GM12892 (cell line): ENCODE results near the gene INTS15.

Source experiments
- DNase-seq: peaks from one replicate; pipeline ENCODE4 v3.0.0; 2011; ENCODE audit not compliant: insufficient read length
- FAIRE-seq: peaks from 2 replicates; lab custom pipeline; 2011; peaks lifted over from hg19 to GRCh38; lab: Jason Lieb, UNC
- POLR2A ChIP-seq: IDR thresholded peaks from 2 replicates; pipeline ENCODE4 v1.6.1; 2011; ENCODE audit warnings: low read depth, low read length, control low read depth
- POLR2AphosphoS5 ChIP-seq: IDR thresholded peaks from 2 replicates; pipeline ENCODE4 v1.6.1; 2011; ENCODE audit warnings: low read depth, low read length, control low read depth
- TAF1 ChIP-seq: IDR thresholded peaks from 2 replicates; pipeline ENCODE4 v1.6.1; 2011; ENCODE audit warnings: low read depth, mild to moderate bottlenecking, control low read depth, low read length, borderline replicate concordance

The INTS15 gene

DNA sequence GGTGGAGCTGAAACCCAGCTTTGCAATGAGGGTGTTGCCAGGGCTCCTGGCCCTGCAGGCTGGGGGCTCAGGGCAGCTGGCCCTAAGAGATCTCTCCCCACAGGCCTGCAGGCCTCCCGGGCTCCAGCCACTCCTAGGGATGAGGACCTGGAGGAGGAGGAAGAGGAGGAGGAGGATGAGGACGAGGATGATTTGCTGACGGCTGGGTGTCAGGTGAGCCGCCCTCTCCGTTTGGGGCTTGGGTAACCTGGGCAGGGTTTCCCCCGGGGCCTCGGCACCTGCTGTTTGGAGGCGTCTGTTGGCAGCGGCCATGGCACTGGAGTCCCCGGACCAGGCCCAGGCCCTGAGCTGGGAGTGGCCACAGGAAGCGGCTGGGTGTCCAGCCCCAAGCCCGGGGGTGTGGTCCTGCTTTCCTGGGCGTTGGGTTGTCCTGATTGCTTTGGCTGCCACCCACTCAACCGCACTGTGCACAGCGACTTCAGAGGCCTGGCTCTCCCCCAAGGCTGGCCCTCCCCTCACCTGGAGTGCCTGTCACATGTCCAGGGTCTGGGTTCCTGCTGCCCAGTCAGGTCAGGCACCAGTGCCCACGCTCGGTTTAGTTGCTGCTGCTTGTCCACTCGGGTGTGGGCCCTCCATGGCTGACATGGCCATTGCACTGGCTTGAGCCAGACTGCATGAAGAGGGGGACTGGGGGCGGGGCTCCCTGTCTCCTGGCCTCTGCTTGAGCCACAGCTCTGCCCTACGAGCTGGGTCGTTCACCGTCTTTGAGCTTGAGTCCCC lies 53.2 kb downstream of the INTS15 start:
- DNase-seq: no peak
- no peak for TF ChIP-seq POLR2A
- no peak for TF ChIP-seq TAF1
- no peak for TF ChIP-seq POLR2AphosphoS5
- FAIRE-seq: no peak

DNA sequence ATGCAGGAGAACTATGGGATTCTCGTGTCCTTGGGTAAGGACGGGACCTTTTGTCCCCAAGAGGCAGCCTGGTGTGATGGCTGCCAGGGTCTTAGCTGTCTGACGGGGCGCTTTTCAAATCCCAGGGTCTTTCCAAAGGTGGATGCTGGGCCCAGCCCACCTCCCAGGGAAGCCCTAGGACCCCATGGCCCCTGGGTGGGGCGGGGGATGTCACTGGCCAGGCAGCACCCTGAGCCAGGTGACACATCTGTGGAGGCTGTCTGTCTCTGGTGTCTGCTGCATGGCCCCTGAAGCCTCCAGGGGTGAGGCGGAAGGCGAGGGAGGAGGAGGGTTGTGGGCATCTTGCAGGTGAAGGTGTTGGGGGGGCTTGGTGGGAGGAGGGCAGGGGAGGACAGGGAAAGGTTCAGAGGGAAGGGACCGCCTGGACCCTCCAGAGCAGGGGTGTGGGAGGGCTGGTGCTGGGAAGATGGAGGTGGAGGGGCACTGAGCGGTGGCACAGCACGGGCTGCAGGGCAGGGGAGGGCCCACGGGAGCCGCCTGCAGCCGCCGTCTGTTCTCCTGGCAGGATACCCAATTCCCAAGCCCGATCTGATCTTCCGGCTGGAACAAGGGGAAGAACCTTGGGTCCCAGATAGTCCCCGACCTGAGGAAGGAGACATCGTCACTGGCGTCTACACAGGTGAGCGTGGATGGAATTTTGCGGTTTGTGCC lies 54.2 kb downstream of the INTS15 start:
- FAIRE-seq (no peak), DNase-seq (no peak)
- no peak for TF ChIP-seq POLR2AphosphoS5
- no peak for TF ChIP-seq POLR2A
- no peak for TF ChIP-seq TAF1

DNA sequence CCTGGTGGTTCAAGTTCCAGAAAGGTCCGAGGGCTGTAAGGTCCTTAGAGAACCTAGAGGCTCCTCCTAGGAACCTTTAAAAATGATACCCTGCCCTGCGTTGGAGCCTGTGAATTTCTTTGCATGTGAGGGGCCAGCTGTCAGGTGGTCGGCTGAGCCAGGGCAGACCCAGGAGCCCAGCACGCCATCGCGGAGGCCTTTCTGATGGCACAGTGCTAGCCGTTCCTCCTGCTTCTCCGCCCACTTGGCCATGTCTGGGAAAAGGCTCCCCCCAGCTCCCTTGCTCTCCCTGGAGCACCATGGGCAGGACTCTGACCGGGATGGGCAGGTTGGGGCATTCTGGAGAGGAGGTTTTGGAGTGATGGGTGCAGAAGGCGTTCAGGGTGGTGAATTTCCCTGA lies 54.9 kb downstream of the INTS15 start:
- DNase-seq: no peak
- FAIRE-seq: no peak
- TF ChIP-seq TAF1 (no peak), POLR2A (no peak), POLR2AphosphoS5 (no peak)

DNA sequence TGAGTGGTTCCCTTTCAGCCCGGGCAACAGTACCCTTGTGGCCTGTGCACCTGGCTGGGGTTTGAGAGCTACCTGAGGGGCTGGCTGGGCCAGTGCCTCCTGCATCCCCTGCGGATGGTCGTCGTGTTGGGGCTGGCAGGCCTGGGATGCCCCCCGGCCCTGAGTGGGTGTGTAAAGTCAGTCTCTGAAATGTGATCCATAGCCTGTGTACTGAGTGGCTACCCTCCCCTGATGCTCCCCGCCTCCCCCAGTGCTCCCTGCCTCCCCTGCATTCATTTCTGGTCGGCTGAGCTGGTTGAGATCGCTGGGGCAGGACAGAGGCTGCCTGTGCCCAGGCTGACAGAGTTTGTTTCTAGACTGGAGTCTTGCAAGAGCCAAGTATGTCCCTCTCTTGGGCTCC lies 56.6 kb downstream of the INTS15 start:
- no peak for FAIRE-seq
- TF ChIP-seq TAF1: no peak
- TF ChIP-seq POLR2A: no peak
- TF ChIP-seq POLR2AphosphoS5: no peak

DNA sequence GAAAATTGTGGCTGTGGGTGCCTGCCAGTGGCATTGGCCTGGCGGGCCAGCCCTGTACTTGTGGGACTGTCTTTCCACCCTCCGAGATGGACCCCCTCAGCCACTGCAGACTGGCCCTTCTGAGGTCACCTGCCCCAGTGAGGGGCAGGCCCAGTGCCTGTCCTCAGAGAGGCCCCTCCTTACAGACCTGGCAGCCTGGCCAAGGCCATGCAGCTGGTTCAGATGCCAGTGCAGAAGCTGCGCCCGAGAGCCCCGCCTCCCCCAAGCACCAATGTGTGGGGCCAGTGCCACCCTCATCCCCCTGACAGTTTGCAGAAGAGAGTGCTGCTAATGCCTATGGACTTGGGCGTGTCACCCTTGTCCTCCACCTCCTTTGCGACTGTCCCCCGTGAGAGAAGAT lies 57.3 kb downstream of the INTS15 start:
- DNase-seq (no peak), FAIRE-seq (no peak)
- TF ChIP-seq TAF1: no peak
- no peak for TF ChIP-seq POLR2A
- TF ChIP-seq POLR2AphosphoS5: no peak

More for the DNA sequence above, 56.6 kb downstream of the INTS15 start:
- DNase-seq: no peak

DNA sequence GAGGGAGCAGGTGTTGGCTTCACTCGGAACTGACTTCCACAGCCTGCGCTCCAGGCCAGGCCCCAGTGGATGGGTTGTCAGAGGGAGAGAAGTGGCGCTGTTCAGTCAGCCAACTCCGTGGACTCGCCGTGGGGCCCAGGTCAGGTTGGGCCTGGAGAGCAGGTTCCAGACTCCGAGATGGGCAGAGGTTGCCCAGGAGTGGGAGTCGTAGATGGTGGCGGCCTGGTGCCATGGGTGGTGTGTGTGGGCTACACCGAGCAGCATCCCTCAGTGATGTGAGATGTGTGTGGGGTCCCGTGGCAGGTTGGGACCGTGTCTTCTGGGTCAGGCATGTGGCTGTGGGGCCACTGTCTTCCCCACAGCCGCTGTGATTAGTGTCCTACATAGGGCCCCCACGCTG lies 57.7 kb downstream of the INTS15 start:
- no peak for FAIRE-seq
- TF ChIP-seq POLR2AphosphoS5: no peak
- TF ChIP-seq POLR2A: no peak
- TF ChIP-seq TAF1: no peak
- DNase-seq: no peak

DNA sequence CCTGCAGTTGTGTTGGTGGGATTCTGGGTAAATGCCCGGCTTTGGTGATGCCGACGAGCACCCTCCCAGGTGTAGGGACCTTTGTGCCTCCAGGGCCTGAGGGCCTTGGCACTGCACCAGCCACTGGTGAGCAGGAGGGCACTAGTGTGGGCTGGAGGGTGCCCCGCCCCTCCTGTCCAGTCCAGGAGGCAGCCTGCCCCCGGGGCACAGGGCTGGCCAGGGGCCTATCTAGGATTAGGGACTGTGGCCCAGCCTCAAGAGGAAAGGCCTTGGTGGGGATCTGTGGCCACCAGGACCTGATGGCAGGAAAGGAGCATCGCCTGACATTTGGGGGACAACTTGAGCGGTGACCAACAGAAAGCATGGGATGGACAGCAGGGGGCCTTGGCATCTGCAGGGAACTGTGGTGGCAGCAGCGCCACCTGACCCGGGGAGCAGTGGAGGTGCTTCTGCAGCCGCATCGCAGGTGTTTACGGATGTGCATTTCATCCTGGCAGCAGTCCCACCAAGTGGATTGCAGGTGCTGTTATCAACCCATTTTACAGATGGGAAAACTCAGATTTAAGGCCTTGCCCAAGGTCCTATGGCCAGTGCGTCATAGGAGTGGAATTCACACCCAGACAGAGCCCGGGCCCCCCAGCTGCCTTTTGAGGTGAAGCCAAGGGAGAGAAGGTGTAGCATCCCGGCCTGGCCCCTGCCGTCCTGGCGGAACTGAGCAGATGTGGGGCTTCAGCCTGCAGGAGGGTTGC lies 58.4 kb downstream of the INTS15 start:
- TF ChIP-seq POLR2A: no peak
- TF ChIP-seq TAF1: no peak
- TF ChIP-seq POLR2AphosphoS5: no peak
- DNase-seq (no peak), FAIRE-seq (no peak)

DNA sequence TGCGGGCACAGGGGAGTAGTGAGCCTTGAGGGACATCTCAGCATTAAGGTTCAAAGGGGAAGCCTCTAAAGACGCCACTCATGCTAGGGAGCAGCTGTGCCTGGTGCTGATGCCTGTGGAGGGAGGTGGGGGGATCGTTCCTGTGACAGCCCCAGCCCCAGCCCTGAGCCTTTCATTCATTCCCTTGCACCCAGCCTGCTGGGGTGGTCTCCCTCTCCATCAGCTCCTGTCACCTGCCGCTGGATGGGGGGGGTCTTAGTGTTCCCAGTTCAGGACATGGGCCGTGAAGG lies 58.9 kb downstream of the INTS15 start:
- TF ChIP-seq TAF1 (no peak), POLR2AphosphoS5 (no peak), POLR2A (no peak)
- DNase-seq (no peak), FAIRE-seq (no peak)

DNA sequence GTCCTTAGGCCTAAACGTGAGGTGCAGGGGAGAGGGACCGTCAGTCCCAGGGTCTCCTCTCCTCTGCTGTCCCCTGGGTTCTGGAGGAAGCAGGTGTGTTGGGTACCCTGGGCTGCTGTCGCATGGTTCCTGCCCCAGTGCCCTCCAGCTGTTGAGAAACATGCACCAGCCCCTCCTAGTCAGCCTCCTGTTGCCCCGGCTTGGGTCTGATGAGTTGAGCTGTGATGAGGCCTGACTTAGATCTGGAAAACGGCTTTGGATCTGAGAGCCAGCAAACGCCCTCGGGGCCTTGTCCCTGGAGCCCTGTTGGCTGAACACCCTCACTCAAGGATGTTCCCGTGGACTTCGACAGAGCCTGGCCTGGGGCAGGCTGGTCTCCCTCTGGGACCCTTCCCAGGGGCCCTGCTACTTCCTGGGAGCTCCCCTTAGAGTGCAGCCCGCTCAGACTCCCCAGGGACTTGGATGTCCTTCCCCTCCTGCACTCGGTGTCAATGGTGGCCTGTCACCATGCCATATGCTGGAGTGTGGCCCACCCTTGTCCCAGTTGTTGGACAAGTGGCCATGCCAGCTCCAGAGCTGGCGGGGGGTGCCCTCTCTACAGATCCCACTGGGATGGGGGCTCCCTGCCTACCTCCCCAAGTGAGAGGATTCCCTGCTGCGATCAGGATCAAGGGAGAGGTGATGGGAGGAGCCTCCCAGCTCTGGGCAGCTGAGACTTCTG lies 59.6 kb downstream of the INTS15 start:
- no peak for FAIRE-seq
- DNase-seq: no peak
- TF ChIP-seq POLR2A (no peak), TAF1 (no peak), POLR2AphosphoS5 (no peak)

DNA sequence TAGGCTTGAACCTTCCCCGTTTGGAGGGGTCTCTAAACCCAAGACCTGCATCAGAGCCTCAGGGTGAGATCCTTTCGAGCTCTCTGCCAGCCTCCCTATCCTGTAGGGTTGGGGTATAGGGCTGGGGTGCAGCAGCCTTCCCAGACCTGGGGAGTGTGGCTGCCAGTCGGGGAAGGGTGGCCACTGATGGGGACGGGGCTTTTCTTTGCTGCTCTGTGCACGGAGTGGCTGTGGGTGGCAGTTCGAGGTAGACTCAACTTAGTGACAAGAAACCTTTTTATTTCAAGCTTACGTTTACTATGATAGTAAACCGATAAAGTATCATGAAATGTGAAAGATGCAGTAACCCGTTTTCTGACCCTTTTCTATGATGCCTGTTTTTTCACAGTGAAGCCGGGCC lies 60.3 kb downstream of the INTS15 start:
- FAIRE-seq: no peak
- TF ChIP-seq TAF1 (no peak), POLR2AphosphoS5 (no peak), POLR2A (no peak)
- DNase-seq: no peak

DNA sequence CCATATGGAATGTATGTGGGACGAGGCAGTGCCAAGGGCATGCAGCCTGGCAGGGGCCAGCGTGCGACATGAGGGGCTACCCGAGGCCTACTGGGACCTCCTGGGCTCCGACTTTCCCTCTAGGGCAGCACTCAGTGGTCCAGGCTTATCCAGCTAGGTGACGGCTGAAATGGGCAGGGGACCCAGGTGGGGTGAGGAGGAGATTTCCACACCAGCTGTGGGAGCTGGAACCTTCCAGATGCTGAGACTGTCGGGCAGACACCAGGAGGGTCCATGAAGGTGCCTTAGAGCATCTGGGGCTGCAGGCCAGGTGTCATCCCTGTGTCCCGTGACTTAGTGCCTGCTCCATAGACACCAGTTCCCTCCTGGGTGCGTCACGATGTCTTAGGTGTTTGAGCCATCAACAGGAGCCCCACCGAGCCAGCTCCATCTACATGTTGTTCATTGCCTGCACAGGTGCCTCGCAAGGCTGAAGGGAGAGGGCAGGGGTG lies 60.7 kb downstream of the INTS15 start:
- TF ChIP-seq TAF1 (no peak), POLR2A (no peak), POLR2AphosphoS5 (no peak)
- no peak for FAIRE-seq

More for the DNA sequence above, 60.7 kb downstream of the INTS15 start:
- DNase-seq: no peak
